Fibroblast of mammary gland (primary cell): ENCODE measurements around the gene TRIM46.
A peak's percentile ranks its signal among the peaks of the same experiment; 100 is the strongest.

Experiments used
- DNase-seq: peaks from one replicate; pipeline ENCODE4 v3.0.0-alpha.2; 2010; ENCODE audit warnings: low read depth
- H3K4me3 ChIP-seq: 2 replicates; pipeline ENCODE4 v1.5.1; 2011; ENCODE audit warnings: low read depth, mild to moderate bottlenecking, low read length, moderate library complexity; ENCODE audit not compliant: control insufficient read depth
- TF ChIP-seq, protein P1 (sequence below): conservative IDR thresholded peaks from 2 replicates; pipeline ENCODE4 v1.5.1; 2011; ENCODE audit warnings: low read depth, low read length, inconsistent platforms; ENCODE audit not compliant: control insufficient read depth, insufficient read depth

TRIM46 gene, protein sequence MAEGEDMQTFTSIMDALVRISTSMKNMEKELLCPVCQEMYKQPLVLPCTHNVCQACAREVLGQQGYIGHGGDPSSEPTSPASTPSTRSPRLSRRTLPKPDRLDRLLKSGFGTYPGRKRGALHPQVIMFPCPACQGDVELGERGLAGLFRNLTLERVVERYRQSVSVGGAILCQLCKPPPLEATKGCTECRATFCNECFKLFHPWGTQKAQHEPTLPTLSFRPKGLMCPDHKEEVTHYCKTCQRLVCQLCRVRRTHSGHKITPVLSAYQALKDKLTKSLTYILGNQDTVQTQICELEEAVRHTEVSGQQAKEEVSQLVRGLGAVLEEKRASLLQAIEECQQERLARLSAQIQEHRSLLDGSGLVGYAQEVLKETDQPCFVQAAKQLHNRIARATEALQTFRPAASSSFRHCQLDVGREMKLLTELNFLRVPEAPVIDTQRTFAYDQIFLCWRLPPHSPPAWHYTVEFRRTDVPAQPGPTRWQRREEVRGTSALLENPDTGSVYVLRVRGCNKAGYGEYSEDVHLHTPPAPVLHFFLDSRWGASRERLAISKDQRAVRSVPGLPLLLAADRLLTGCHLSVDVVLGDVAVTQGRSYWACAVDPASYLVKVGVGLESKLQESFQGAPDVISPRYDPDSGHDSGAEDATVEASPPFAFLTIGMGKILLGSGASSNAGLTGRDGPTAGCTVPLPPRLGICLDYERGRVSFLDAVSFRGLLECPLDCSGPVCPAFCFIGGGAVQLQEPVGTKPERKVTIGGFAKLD

DNA sequence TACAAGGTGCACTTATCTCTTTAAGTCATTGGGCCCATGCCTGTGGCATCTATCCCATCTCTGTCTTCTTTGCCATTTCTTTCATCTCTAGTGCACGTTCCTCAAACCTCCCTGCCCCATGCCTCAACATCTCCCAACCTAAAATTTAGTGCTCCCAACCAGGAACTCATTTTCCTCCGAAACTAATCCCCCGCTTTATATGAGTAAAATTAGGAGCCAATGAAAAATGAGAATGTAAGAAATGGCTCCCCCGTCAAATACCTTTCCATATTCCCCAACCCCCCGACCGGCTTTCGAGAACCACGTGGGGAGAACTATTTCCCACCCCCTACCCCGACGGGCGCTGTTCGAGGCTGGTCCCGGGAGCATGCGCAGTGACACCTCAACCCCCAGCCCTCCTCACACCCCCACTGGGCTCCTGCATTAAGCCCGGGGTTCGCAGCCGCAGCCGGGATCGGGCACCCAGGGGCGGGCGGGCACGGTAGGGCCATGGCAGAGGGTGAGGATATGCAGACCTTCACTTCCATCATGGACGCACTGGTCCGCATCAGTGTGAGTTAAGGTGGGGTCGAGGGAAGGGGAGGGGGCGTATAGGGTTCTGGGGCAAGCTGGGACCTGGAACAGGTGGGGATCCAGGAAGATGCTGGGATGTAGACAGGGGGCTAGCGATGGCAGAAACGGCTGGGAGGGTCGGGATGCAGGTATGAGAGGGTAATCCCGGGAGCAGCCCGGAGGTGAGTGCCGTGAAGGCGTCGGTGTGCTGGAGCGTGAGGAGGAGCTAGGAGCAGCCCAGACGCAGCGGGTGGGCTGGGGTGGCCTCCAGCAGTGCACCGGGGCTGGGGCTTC lies at the start of gene TRIM46:
TRIM46 (plus strand) TSS at position 372 of the 846 bp plus-strand sequence; CDS start at position 490, 118 bp downstream.
- TF ChIP-seq, protein P1, sequence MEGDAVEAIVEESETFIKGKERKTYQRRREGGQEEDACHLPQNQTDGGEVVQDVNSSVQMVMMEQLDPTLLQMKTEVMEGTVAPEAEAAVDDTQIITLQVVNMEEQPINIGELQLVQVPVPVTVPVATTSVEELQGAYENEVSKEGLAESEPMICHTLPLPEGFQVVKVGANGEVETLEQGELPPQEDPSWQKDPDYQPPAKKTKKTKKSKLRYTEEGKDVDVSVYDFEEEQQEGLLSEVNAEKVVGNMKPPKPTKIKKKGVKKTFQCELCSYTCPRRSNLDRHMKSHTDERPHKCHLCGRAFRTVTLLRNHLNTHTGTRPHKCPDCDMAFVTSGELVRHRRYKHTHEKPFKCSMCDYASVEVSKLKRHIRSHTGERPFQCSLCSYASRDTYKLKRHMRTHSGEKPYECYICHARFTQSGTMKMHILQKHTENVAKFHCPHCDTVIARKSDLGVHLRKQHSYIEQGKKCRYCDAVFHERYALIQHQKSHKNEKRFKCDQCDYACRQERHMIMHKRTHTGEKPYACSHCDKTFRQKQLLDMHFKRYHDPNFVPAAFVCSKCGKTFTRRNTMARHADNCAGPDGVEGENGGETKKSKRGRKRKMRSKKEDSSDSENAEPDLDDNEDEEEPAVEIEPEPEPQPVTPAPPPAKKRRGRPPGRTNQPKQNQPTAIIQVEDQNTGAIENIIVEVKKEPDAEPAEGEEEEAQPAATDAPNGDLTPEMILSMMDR: no peak
- H3K4me3 ChIP-seq: peak within 1 kb of the TSS; percentile 96
- peak; percentile 36 for DNase-seq

DNA sequence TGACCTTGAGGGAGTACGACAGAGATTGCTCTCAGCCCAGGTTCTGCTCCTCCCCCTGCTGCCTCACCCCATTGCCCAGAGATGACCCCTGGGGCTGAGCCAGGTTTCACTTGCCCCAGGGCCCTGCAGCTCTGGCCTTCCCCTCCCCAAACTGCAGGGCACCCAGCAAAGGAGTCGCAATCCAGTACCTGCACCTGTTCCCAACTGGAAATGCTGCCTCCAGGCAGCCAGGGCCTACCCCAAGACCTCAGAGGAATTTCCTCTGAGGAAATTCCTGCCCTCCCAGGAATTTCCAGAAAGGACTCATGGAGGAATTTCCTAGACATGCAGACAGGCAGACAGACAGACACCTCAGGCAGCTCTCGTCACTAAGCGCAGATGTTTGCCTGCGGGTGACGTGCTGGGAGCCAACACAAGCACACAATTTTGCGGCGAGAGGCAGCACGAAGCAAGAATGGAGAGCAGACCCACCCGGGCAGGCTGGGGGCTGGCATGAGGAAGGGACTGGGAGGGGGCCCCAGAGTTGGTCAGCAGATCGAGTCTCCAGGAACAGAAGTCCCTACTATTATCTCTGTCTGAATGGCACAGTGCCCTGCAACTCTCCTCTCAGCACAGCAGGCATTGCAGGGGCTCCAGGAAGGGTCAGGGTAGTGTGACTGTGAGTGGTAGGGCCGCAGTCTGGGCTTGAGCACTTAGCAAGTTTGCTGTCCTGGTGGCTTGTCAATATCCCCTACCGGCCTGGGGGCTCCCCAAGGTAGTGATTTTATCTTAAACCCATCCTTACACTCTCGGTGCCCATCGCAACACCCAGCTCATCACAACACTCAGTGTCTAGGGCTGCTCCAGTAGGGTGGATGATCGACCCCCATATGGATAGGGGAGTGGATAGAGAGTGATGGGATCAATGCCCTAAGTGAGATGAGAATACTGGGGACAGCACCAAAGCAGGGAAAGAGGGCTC lies 48.9 kb upstream of the TRIM46 start:
- TF ChIP-seq, protein P1: no peak
- H3K4me3 ChIP-seq: no peak overlapping the region
- DNase-seq: no peak

DNA sequence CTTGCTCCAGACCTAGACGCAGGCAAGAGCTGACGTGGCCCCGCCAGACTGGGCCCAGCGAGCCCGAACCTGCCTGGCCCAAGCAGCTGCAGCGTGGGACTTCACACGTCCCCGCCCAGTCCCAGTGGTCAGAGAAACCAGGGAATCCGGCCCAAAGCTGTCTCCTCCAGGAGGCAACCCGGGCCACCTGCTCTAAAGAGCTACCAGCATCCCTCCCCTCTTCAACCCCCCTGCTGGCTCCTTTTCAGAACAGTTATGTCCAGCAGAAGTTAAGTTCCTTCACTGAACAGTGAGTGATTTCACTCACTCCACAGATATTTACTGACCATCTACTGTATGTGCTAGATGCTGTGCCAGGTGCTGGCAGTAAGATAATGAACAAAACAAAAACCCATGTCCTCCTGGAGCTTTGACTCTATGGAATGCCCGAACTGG lies 48.1 kb upstream of the TRIM46 start:
- TF ChIP-seq, protein P1: no peak
- no peak overlapping the region for H3K4me3 ChIP-seq
- no peak for DNase-seq

DNA sequence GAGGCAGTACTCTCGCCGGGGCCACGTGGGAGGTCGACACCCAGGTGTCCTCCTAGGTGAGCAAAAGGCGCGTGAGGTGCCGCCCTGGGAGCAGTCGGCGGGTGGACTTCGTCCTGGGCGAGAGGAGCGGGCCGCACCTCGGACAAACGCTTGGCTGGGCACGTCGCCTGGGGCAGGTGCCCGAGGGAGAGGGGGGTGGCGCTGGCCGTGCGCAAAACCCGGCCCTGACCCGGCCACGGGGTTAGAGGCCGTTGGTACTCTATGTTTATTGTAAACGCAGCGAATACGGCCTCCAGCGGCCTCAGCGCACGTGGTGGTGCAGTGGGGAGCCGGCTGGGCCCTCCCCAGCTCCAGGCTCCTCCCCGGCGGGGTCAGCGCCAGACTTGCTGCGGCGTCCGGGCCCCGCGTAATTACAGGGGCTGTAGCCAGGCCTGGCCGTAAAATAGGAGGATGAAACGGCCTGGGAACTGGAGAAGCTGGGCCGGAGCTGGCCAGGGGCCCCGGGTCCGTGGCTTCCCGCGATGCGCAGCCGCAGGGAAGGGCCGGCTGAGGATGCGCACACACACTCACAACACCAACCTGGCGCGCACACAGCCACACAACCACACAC lies 47.6 kb upstream of the TRIM46 start:
- peak; percentile 19 for DNase-seq
- H3K4me3 ChIP-seq: no peak overlapping the region

DNA sequence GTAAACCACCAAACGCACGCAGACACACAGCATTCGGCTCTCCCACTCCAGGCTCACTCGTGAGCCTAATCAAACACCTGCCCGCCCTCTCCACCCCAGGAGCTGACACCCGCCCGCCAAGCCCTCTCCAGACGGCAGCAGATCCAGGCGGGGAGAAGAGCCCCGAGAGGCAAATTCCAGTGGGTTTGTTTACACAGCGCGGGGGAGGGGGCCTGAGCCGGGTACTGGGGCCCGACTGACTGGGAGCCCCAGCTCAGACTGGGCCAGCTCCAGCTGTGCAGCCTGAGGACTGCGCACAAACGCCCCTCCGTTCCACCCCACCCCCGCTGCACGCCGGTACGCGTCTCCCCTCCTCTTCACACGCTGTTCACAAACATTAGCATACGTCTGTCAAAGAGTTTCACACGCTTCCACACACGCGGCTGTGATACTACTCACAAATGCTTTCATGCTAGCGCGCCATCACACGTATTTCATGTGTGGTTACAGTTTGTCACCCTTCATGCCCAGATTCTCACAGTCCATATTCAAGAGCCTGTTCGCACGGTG lies 47.0 kb upstream of the TRIM46 start:
- TF ChIP-seq, protein P1: no peak
- no peak for DNase-seq
- peak overlapping the region; percentile 2 for H3K4me3 ChIP-seq

More for the DNA sequence above, 47.6 kb upstream of the TRIM46 start:
- TF ChIP-seq, protein P1: no peak
